ENCODE data around the gene SLC4A3. TPM values are rescaled to one million over a fixed set of nuclear protein-coding genes. Genes with fewer than 3 reads are reported as not detected.

SLC4A3 gene
- total RNA-seq, 1 donor from 2014 or later, result 13.5 TPM

GRCh38 chr2:219598308-219599078, 28.9 kb upstream of the SLC4A3 start:
- intact Hi-C loops (cut with DNase I), result no loop called here

GRCh38 chr2:219603771-219604170, 23.7 kb upstream of the SLC4A3 start:
- Histone ChIP-seq H3K4me1 (no peaks in the 10 kb centered on the region), H3K27me3 (no peaks in the 10 kb centered on the region), H3K27ac (no peak overlapping the region), H3K4me3 (no peak overlapping the region), H3K9me3 (no peaks in the 10 kb centered on the region), H3K36me3 (peaks cover 0 to 48% of the 10 kb centered on the region in 2 donors)
- DNase-seq (ENCODE audit: extremely low spot score in 2 of 2), result no peak
- TF ChIP-seq POLR2AphosphoS5 (IDR thresholded peaks at IDR 0.05; ENCODE audit: insufficient read depth in 1 of 2, low read depth in 1 of 2) (no peak), CTCF (IDR thresholded peaks at IDR 0.05) (no peak), POLR2A (IDR thresholded peaks at IDR 0.05) (no peak)
- intact Hi-C loops (cut with DNase I), result no loop called here

More at GRCh38 chr2:219598308-219599078, 28.9 kb upstream of the SLC4A3 start:
- TF ChIP-seq POLR2AphosphoS5 (IDR thresholded peaks at IDR 0.05; ENCODE audit: insufficient read depth in 1 of 2, low read depth in 1 of 2) (no peak), CTCF (IDR thresholded peaks at IDR 0.05) (no peak), POLR2A (IDR thresholded peaks at IDR 0.05) (no peak)
- Histone ChIP-seq H3K27ac (peak overlapping the region; percentile 76), H3K4me1 (peaks cover 15% of the 10 kb centered on the region), H3K4me3 (peak overlapping the region; percentile 57 to 58), H3K36me3 (peaks cover 0 to 18% of the 10 kb centered on the region in 2 donors), H3K9me3 (no peaks in the 10 kb centered on the region), H3K27me3 (no peaks in the 10 kb centered on the region)
- DNase-seq (ENCODE audit: extremely low spot score in 2 of 2), result no peak

GRCh38 chr2:219605607-219605954, 21.8 kb upstream of the SLC4A3 start:
- no peak for TF ChIP-seq POLR2A (IDR thresholded peaks at IDR 0.05)
- TF ChIP-seq POLR2AphosphoS5 (IDR thresholded peaks at IDR 0.05; ENCODE audit: insufficient read depth in 1 of 2, low read depth in 1 of 2), result no peak
- no peak for TF ChIP-seq CTCF (IDR thresholded peaks at IDR 0.05)
- no peak overlapping the region for H3K4me3 ChIP-seq
- no peaks in the 10 kb centered on the region for H3K9me3 ChIP-seq
- H3K36me3 ChIP-seq, result peaks cover 0 to 51% of the 10 kb centered on the region in 2 donors
- no peak overlapping the region for H3K27ac ChIP-seq
- intact Hi-C loops (cut with DNase I), result no loop called here
- no peaks in the 10 kb centered on the region for H3K4me1 ChIP-seq
- no peak for DNase-seq (ENCODE audit: extremely low spot score in 2 of 2)
- H3K27me3 ChIP-seq, result no peaks in the 10 kb centered on the region

GRCh38 chr2:219607931-219608330, 19.5 kb upstream of the SLC4A3 start:
- Histone ChIP-seq H3K9me3 (no peaks in the 10 kb centered on the region), H3K4me1 (no peaks in the 10 kb centered on the region), H3K4me3 (no peak overlapping the region), H3K27me3 (no peaks in the 10 kb centered on the region), H3K27ac (no peak overlapping the region), H3K36me3 (peaks cover 0 to 40% of the 10 kb centered on the region in 2 donors)
- intact Hi-C loops (cut with DNase I), result no loop called here
- no peak for TF ChIP-seq CTCF (IDR thresholded peaks at IDR 0.05)
- no peak for TF ChIP-seq POLR2AphosphoS5 (IDR thresholded peaks at IDR 0.05; ENCODE audit: insufficient read depth in 1 of 2, low read depth in 1 of 2)
- TF ChIP-seq POLR2A (IDR thresholded peaks at IDR 0.05), result no peak
- DNase-seq (ENCODE audit: extremely low spot score in 2 of 2), result no peak

GRCh38 chr2:219608399-219608964, 18.9 kb upstream of the SLC4A3 start:
- Histone ChIP-seq H3K27ac (no peak overlapping the region), H3K36me3 (peaks cover 0 to 40% of the 10 kb centered on the region in 2 donors)
- no peak for DNase-seq (ENCODE audit: extremely low spot score in 2 of 2)

More at GRCh38 chr2:219608399-219608964, 18.9 kb upstream of the SLC4A3 start:
- TF ChIP-seq CTCF (IDR thresholded peaks at IDR 0.05), result no peak
- TF ChIP-seq POLR2A (IDR thresholded peaks at IDR 0.05), result no peak
- TF ChIP-seq POLR2AphosphoS5 (IDR thresholded peaks at IDR 0.05; ENCODE audit: insufficient read depth in 1 of 2, low read depth in 1 of 2), result no peak
- intact Hi-C loops (cut with DNase I), result no loop called here
- Histone ChIP-seq H3K4me1 (no peaks in the 10 kb centered on the region), H3K4me3 (no peak overlapping the region), H3K9me3 (no peaks in the 10 kb centered on the region), H3K27me3 (no peaks in the 10 kb centered on the region)

Measured in vagina (tissue), 2 donors.